ENCODE data around the gene TUBGCP5. TPM values are rescaled to one million over a fixed set of nuclear protein-coding genes. Genes with fewer than 3 reads are reported as not detected.

The TUBGCP5 gene
- total RNA-seq, 1 donor from 2014 or later: 27.1 TPM

DNA sequence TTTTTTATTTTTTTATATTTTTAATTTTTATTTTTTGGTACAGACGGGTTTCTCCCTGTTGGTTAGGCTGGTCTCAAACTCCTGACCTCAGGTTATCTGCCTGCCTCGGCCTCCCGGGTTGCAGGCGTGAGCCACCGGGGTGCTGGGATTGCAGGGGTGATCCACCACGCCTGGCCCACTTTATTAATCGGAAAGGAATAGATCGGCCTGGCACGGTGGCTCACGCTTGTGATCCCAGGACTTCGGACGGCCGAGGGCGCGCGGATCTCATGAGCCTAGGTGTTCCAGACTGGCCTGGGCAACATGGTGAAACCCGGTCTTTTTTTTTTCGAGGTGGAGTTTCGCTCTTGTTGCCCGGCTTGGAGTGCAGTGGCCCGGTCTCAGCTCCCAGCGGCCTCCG is 26.5 kb upstream of the TUBGCP5 start:
- H3K27me3 Mint-ChIP-seq (ENCODE audit: low read depth): no peaks in the 10 kb centered on the region
- no peaks in the 10 kb centered on the region for H3K4me1 Mint-ChIP-seq
- TF ChIP-seq, protein P1, sequence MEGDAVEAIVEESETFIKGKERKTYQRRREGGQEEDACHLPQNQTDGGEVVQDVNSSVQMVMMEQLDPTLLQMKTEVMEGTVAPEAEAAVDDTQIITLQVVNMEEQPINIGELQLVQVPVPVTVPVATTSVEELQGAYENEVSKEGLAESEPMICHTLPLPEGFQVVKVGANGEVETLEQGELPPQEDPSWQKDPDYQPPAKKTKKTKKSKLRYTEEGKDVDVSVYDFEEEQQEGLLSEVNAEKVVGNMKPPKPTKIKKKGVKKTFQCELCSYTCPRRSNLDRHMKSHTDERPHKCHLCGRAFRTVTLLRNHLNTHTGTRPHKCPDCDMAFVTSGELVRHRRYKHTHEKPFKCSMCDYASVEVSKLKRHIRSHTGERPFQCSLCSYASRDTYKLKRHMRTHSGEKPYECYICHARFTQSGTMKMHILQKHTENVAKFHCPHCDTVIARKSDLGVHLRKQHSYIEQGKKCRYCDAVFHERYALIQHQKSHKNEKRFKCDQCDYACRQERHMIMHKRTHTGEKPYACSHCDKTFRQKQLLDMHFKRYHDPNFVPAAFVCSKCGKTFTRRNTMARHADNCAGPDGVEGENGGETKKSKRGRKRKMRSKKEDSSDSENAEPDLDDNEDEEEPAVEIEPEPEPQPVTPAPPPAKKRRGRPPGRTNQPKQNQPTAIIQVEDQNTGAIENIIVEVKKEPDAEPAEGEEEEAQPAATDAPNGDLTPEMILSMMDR (IDR thresholded peaks at IDR 0.05; ENCODE audit: unreplicated experiment): no peak
- DNase-seq (ENCODE audit: low spot score in 2 of 2, unreplicated experiment in 2 of 2): no peak
- H3K9me3 Mint-ChIP-seq: peaks cover 26% of the 10 kb centered on the region
- no peak overlapping the region for H3K27ac Mint-ChIP-seq
- H3K36me3 Mint-ChIP-seq: no peaks in the 10 kb centered on the region
- H3K4me3 Mint-ChIP-seq: no peak overlapping the region

DNA sequence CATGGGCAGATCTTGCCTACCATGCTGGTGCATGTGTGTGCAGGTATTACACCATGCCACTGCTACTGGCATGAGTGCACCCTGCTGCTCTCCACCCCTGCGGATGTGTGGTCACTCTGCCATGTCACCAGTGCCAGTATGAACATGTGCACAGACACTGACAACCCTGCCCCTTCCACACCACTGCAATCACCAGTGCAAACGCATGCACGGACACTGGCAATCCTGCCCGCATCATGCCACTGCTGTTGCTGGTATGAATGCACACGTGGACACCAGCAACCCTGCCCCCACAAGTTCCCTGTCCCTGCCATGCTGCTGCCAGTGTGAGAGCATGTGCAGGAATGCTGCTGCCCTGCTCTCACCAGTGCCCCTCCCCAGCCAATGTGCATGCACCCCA is 24.8 kb upstream of the TUBGCP5 start:
- no peaks in the 10 kb centered on the region for H3K36me3 Mint-ChIP-seq
- no peak overlapping the region for H3K27ac Mint-ChIP-seq
- no peak for DNase-seq (ENCODE audit: low spot score in 2 of 2, unreplicated experiment in 2 of 2)
- H3K9me3 Mint-ChIP-seq: peaks cover 26% of the 10 kb centered on the region
- TF ChIP-seq, protein P1 (IDR thresholded peaks at IDR 0.05; ENCODE audit: unreplicated experiment): no peak
- H3K27me3 Mint-ChIP-seq (ENCODE audit: low read depth): no peaks in the 10 kb centered on the region
- no peaks in the 10 kb centered on the region for H3K4me1 Mint-ChIP-seq
- H3K4me3 Mint-ChIP-seq: no peak overlapping the region

DNA sequence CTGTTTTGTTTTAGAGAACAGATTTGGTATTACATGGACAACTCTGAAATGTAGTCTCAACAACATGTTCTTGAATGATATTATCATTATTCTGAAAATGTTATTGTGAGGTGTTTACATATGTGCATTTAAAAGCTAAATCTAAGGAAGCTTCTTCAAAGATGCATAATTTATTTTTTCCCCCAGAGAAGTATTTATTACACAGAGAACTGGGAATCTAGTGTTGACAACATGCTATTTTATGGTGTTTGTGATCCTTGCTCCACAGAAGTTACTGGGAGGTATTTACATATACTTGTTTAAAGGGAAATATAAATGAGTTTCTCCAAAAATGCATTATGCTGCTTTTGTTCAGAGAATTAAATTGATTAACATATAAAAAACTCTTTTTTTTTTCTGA is 18.3 kb upstream of the TUBGCP5 start:
- Mint-ChIP-seq H3K4me1 (no peaks in the 10 kb centered on the region), H3K9me3 (peaks cover 10% of the 10 kb centered on the region), H3K27me3 (ENCODE audit: low read depth) (no peaks in the 10 kb centered on the region), H3K27ac (no peak overlapping the region), H3K36me3 (no peaks in the 10 kb centered on the region), H3K4me3 (no peak overlapping the region)
- TF ChIP-seq, protein P1 (IDR thresholded peaks at IDR 0.05; ENCODE audit: unreplicated experiment): no peak
- DNase-seq (ENCODE audit: low spot score in 2 of 2, unreplicated experiment in 2 of 2): no peak

DNA sequence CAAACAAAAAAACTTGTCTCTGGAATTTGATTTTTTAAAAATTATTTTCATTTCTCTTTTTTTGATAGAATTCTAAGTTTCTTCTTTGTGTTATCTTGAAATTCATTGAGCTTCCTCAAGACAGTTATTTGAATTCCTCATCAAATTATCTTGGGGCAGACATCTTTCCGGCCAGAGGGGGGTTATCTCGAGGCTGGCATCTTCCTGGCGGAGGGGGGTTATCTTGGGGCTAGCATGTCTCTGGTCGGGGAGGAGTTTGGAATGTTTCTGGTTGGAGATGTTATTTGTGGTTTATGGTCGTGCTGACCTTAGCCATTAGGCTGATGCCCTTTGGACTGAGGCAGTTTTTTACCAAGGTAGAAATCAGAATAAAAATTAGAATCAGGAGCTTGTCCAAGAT is 15.9 kb upstream of the TUBGCP5 start:
- TF ChIP-seq, protein P1 (IDR thresholded peaks at IDR 0.05; ENCODE audit: unreplicated experiment): no peak
- Mint-ChIP-seq H3K36me3 (no peaks in the 10 kb centered on the region), H3K27ac (no peak overlapping the region), H3K27me3 (ENCODE audit: low read depth) (no peaks in the 10 kb centered on the region), H3K9me3 (peaks cover 5% of the 10 kb centered on the region), H3K4me3 (no peak overlapping the region), H3K4me1 (no peaks in the 10 kb centered on the region)
- DNase-seq (ENCODE audit: low spot score in 2 of 2, unreplicated experiment in 2 of 2): no peak

DNA sequence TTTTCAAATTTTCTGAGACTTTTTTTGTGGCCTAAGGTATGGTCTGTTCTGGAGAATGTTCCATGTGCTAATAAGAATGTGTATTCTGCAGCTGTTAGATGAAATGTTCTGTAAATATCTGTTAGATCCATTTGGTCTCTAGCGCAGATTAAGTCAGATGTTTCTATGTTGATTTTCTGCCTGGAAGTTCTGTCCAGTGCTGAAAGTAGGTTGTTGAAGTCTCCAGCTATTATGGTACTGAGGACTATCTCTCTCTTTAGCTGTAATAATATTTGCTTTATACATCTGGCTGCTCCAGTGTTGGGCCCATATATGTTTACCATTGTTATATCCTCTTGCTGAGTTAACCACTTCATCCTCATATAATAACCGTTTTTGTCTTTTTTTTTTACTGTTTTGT is 13.2 kb upstream of the TUBGCP5 start:
- no peaks in the 10 kb centered on the region for H3K27me3 Mint-ChIP-seq (ENCODE audit: low read depth)
- H3K9me3 Mint-ChIP-seq: peaks cover 5% of the 10 kb centered on the region
- no peaks in the 10 kb centered on the region for H3K4me1 Mint-ChIP-seq
- DNase-seq (ENCODE audit: low spot score in 2 of 2, unreplicated experiment in 2 of 2): no peak
- TF ChIP-seq, protein P1 (IDR thresholded peaks at IDR 0.05; ENCODE audit: unreplicated experiment): no peak
- no peak overlapping the region for H3K27ac Mint-ChIP-seq
- H3K36me3 Mint-ChIP-seq: no peaks in the 10 kb centered on the region
- no peak overlapping the region for H3K4me3 Mint-ChIP-seq

DNA sequence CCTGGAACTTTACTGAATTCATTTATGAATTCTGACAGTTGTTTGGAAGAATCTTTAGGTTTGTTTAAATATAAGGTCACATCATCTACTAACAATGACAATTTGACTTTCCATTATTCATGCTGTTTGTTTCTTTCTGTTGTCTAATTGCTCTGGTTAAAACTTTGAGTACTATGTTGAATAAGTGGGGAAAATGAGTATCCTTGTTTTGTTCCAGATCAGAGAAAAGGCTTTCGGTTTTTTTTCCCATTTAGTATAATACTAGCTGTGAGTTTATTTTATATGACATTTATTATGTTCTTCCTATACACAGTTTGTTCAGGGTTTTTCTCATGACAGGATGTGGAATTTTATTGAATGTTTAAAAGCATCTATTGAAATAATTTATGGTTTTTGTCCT is 11.3 kb upstream of the TUBGCP5 start:
- H3K27ac Mint-ChIP-seq: no peak overlapping the region
- peaks cover 5% of the 10 kb centered on the region for H3K9me3 Mint-ChIP-seq
- TF ChIP-seq, protein P1 (IDR thresholded peaks at IDR 0.05; ENCODE audit: unreplicated experiment): no peak
- H3K27me3 Mint-ChIP-seq (ENCODE audit: low read depth): no peaks in the 10 kb centered on the region
- H3K4me3 Mint-ChIP-seq: no peak overlapping the region
- H3K36me3 Mint-ChIP-seq: no peaks in the 10 kb centered on the region
- no peaks in the 10 kb centered on the region for H3K4me1 Mint-ChIP-seq
- DNase-seq (ENCODE audit: low spot score in 2 of 2, unreplicated experiment in 2 of 2): no peak

Measured in mesothelial cell of epicardium (in vitro differentiated cells).